Measurements from ENCODE around the gene NFASC. TPM values are rescaled to one million over a fixed set of nuclear protein-coding genes. Genes with fewer than 3 reads are reported as not detected.

NFASC gene
- total RNA-seq, 1 experiment from 2014 or later, result 1.6 TPM

DNA sequence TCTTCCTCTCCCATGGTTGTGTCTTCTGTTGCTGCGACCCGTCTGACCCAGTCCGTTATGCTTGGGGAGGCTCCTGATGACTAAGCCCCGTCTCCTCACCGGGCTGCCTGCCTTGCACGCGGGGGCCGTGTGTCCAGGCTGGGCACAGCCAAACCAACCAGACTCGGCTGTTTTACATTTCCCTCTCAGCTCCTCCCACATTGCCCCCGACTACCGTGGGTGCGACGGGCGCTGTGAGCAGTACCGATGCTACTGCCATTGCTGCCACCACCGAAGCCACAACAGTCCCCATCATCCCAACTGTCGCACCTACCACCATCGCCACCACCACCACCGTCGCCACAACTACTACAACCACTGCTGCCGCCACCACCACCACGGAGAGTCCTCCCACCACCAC is 126.3 kb downstream of the NFASC start:
- Histone ChIP-seq H2AFZ (ENCODE audit: low read length) (no peak overlapping the region), H3K9me2 (replicated peaks; ENCODE audit: low read length) (no peaks in the 10 kb centered on the region), H3F3A (ENCODE audit: low read length, unreplicated experiment) (no peaks in the 10 kb centered on the region), H3K4me2 (ENCODE audit: low read length) (no peak overlapping the region), H3K9ac (ENCODE audit: low read length) (no peak overlapping the region), H3K4me1 (ENCODE audit: insufficient read depth, low read length) (no peaks in the 10 kb centered on the region), H3K27me3 (ENCODE audit: low read length) (peaks cover 95% of the 10 kb centered on the region), H4K20me1 (ENCODE audit: low read length) (no peaks in the 10 kb centered on the region), H3K27ac (ENCODE audit: low read length) (no peak overlapping the region), H3K36me3 (ENCODE audit: low read depth, low read length) (no peaks in the 10 kb centered on the region), H3K9me3 (ENCODE audit: low read length) (no peaks in the 10 kb centered on the region), H3K4me3 (ENCODE audit: low read length) (no peak overlapping the region), H3K79me2 (ENCODE audit: low read length) (no peaks in the 10 kb centered on the region)
- POLR2A ChIA-PET (ENCODE audit: unreplicated experiment), result no interaction called here
- no TSS peak for BruUV-seq (replicated peaks)
- CTCF ChIA-PET, result interaction anchor here (1.3 kb wide), 1 partner anchor 65 kb away, joined by 5 read pairs; no protein-coding TSS in a partner anchor
- ATAC-seq, result no peak
- TF ChIP-seq EZH2phosphoT487 (IDR thresholded peaks at IDR 0.05; ENCODE audit: borderline replicate concordance, low read length), result no peak
- TF ChIP-seq, protein P1, sequence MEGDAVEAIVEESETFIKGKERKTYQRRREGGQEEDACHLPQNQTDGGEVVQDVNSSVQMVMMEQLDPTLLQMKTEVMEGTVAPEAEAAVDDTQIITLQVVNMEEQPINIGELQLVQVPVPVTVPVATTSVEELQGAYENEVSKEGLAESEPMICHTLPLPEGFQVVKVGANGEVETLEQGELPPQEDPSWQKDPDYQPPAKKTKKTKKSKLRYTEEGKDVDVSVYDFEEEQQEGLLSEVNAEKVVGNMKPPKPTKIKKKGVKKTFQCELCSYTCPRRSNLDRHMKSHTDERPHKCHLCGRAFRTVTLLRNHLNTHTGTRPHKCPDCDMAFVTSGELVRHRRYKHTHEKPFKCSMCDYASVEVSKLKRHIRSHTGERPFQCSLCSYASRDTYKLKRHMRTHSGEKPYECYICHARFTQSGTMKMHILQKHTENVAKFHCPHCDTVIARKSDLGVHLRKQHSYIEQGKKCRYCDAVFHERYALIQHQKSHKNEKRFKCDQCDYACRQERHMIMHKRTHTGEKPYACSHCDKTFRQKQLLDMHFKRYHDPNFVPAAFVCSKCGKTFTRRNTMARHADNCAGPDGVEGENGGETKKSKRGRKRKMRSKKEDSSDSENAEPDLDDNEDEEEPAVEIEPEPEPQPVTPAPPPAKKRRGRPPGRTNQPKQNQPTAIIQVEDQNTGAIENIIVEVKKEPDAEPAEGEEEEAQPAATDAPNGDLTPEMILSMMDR (conservative IDR thresholded peaks at IDR 0.05; ENCODE audit: low read depth, low read length), result no peak
- TF ChIP-seq EZH2 (IDR thresholded peaks at IDR 0.05; ENCODE audit: low read length, unreplicated experiment), result no peak
- DNase-seq, result no peak
- intact Hi-C loops (cut with micrococcal nuclease), result loop anchor here (10.0 kb wide), 1 partner anchor 148 kb away; no protein-coding TSS in a partner anchor

- H3K79me2 ChIP-seq (ENCODE audit: low read length), result no peaks in the 10 kb centered on the region
- no peaks in the 10 kb centered on the region for H3K4me1 ChIP-seq (ENCODE audit: insufficient read depth, low read length)
- no peak overlapping the region for H2AFZ ChIP-seq (ENCODE audit: low read length)
- TF ChIP-seq EZH2 (IDR thresholded peaks at IDR 0.05; ENCODE audit: low read length, unreplicated experiment) (no peak), EZH2phosphoT487 (IDR thresholded peaks at IDR 0.05; ENCODE audit: borderline replicate concordance, low read length) (no peak)
- TF ChIP-seq, protein P1 (conservative IDR thresholded peaks at IDR 0.05; ENCODE audit: low read depth, low read length), result no peak
- no peak for DNase-seq
- H3K9me3 ChIP-seq (ENCODE audit: low read length), result no peaks in the 10 kb centered on the region
- H3K4me3 ChIP-seq (ENCODE audit: low read length), result no peak overlapping the region
- CTCF ChIA-PET, result interaction anchor here (0.7 to 1.3 kb wide), 2 partner anchors 49 to 64 kb away, joined by 4 to 5 read pairs; no protein-coding TSS in a partner anchor
- H3K36me3 ChIP-seq (ENCODE audit: low read depth, low read length), result no peaks in the 10 kb centered on the region
- no peaks in the 10 kb centered on the region for H3F3A ChIP-seq (ENCODE audit: low read length, unreplicated experiment)
- no peaks in the 10 kb centered on the region for H3K9me2 ChIP-seq (replicated peaks; ENCODE audit: low read length)
- no peak overlapping the region for H3K9ac ChIP-seq (ENCODE audit: low read length)
- ATAC-seq, result no peak
- intact Hi-C loops (cut with micrococcal nuclease), result loop anchor here (10.0 kb wide), 1 partner anchor 147 kb away; no protein-coding TSS in a partner anchor
- H4K20me1 ChIP-seq (ENCODE audit: low read length), result no peaks in the 10 kb centered on the region
- POLR2A ChIA-PET (ENCODE audit: unreplicated experiment), result no interaction called here
- peaks cover 95% of the 10 kb centered on the region for H3K27me3 ChIP-seq (ENCODE audit: low read length)
- H3K27ac ChIP-seq (ENCODE audit: low read length), result no peak overlapping the region
- no TSS peak for BruUV-seq (replicated peaks)
- no peak overlapping the region for H3K4me2 ChIP-seq (ENCODE audit: low read length)
Measured at GRCh38 chr1:204997591-204998355, 127.1 kb downstream of the NFASC start.

DNA sequence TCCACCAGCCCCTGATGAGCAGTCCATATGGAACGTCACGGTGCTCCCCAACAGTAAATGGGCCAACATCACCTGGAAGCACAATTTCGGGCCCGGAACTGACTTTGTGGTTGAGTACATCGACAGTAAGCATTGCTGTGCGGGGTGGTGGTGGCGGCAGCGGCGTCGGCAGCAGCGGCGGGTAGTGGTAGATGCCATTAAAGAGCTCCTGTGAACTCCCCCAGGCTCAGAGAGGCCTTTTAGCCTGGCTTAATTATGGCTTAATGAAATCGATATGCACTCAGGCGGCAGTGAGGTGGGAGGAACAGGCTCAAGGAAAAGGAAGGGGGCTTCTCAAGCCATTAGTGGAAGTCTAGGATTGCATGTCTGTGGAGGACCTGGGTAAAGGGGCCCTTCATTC is 130.5 kb downstream of the NFASC start:
- H3K79me2 ChIP-seq (ENCODE audit: low read length), result no peaks in the 10 kb centered on the region
- H3F3A ChIP-seq (ENCODE audit: low read length, unreplicated experiment), result no peaks in the 10 kb centered on the region
- no TSS peak for BruUV-seq (replicated peaks)
- TF ChIP-seq, protein P1 (conservative IDR thresholded peaks at IDR 0.05; ENCODE audit: low read depth, low read length), result no peak
- no peak for TF ChIP-seq EZH2phosphoT487 (IDR thresholded peaks at IDR 0.05; ENCODE audit: borderline replicate concordance, low read length)
- no peak for TF ChIP-seq EZH2 (IDR thresholded peaks at IDR 0.05; ENCODE audit: low read length, unreplicated experiment)
- ChIA-PET CTCF (interaction anchor here (1.3 kb wide), 1 partner anchor 60 kb away, joined by 3 read pairs; no protein-coding TSS in a partner anchor), POLR2A (ENCODE audit: unreplicated experiment) (no interaction called here)
- peaks cover 99% of the 10 kb centered on the region for H3K27me3 ChIP-seq (ENCODE audit: low read length)
- DNase-seq, result no peak
- no peaks in the 10 kb centered on the region for H3K9me2 ChIP-seq (replicated peaks; ENCODE audit: low read length)
- intact Hi-C loops (cut with micrococcal nuclease), result no loop called here
- H2AFZ ChIP-seq (ENCODE audit: low read length), result no peak overlapping the region
- no peak overlapping the region for H3K9ac ChIP-seq (ENCODE audit: low read length)
- H3K27ac ChIP-seq (ENCODE audit: low read length), result no peak overlapping the region
- H3K4me3 ChIP-seq (ENCODE audit: low read length), result no peak overlapping the region
- no peaks in the 10 kb centered on the region for H3K36me3 ChIP-seq (ENCODE audit: low read depth, low read length)
- H4K20me1 ChIP-seq (ENCODE audit: low read length), result no peaks in the 10 kb centered on the region
- H3K4me1 ChIP-seq (ENCODE audit: insufficient read depth, low read length), result no peaks in the 10 kb centered on the region
- H3K9me3 ChIP-seq (ENCODE audit: low read length), result no peaks in the 10 kb centered on the region
- ATAC-seq, result no peak
- no peak overlapping the region for H3K4me2 ChIP-seq (ENCODE audit: low read length)
